ENCODE data around the gene DPEP2NB.

The DPEP2NB gene

DNA sequence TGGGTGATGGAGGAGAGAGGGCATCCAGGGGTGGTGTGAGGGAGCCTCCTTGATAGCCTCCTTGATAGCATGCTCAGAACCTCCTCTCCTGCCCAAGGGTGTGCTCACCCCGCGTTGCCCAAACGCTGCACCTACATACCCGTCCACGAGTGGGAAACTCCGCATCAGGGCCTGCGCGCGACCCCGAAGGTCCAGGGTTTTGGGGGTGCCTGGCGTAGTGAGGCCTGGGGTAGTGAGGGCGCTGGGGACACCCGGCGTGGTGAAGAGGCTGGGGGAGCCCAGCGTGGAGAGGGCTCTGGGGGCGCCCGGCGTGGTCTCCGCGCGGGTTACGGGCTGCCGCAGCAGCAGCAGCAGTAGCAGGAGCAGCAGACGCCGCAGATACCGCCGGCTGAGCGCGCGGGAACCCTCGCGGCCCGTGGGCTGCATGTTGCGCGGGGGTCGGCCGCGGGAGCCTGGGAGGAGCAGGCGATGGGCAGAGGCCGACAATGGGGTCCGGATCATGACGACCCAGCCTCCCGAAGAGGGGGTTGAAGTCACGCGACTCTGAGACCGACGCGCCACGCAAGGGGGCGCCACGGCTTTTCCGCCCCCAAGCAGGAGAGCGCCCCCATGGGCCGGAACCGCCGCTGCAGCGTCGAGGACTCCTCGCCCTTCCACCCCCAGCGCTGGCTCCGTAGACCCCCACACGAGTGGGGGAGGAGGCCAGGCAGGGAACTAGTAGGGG, 35.6 kb downstream of the DPEP2NB start, which contains the start of gene DPEP3:
DPEP3 (minus strand) TSS at position 545 of the 724 bp plus-strand sequence; CDS start at position 426, 119 bp downstream.
- Histone ChIP-seq H3K4me3 (ENCODE audit: low read depth, low read length) (no peak within 1 kb of the TSS), H3K9me3 (ENCODE audit: control insufficient read depth, insufficient read depth, low read depth, low read length) (no peaks in the 10 kb centered on the region), H3K27ac (ENCODE audit: extremely low read depth, low read depth, low read length) (no peak within 1 kb of the TSS), H3K36me3 (ENCODE audit: control insufficient read depth in 2 of 2, insufficient read depth in 1 of 2, low read length in 2 of 2) (no peaks in the 10 kb centered on the region), H3K4me1 (ENCODE audit: control insufficient read depth, insufficient read depth, low read length) (no peaks in the 10 kb centered on the region)
- POLR2A ChIA-PET: no interaction called here
- CTCF ChIA-PET: interaction anchor here (1.4 kb wide), 1 partner anchor 12 kb away, joined by 5 read pairs; no protein-coding TSS in a partner anchor
- TF ChIP-seq MEIS1 (CRISPR knock-in tag; IDR thresholded peaks at IDR 0.05; ENCODE audit: borderline replicate concordance) (no peak), ZNF211 (tag by site-specific recombination; IDR thresholded peaks at IDR 0.05; ENCODE audit: low read depth) (no peak), ZNF510 (tag by site-specific recombination; IDR thresholded peaks at IDR 0.05; ENCODE audit: insufficient replicate concordance) (no peak), HOXD13 (CRISPR knock-in tag; IDR thresholded peaks at IDR 0.05; ENCODE audit: borderline replicate concordance) (no peak), ZNF514 (tag by site-specific recombination; IDR thresholded peaks at IDR 0.05) (no peak)
- TF ChIP-seq, protein P1, sequence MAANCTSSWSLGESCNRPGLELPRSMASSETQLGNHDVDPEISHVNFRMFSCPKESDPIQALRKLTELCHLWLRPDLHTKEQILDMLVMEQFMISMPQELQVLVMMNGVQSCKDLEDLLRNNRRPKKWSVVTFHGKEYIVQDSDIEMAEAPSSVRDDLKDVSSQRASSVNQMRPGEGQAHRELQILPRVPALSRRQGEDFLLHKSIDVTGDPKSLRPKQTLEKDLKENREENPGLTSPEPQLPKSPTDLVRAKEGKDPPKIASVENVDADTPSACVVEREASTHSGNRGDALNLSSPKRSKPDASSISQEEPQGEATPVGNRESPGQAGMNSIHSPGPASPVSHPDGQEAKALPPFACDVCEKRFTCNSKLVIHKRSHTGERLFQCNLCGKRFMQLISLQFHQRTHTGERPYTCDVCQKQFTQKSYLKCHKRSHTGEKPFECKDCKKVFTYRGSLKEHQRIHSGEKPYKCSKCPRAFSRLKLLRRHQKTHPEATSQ (tag by site-specific recombination; IDR thresholded peaks at IDR 0.05): no peak
- TF ChIP-seq, protein P2, sequence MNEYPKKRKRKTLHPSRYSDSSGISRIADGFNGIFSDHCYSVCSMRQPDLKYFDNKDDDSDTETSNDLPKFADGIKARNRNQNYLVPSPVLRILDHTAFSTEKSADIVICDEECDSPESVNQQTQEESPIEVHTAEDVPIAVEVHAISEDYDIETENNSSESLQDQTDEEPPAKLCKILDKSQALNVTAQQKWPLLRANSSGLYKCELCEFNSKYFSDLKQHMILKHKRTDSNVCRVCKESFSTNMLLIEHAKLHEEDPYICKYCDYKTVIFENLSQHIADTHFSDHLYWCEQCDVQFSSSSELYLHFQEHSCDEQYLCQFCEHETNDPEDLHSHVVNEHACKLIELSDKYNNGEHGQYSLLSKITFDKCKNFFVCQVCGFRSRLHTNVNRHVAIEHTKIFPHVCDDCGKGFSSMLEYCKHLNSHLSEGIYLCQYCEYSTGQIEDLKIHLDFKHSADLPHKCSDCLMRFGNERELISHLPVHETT (tag by site-specific recombination; IDR thresholded peaks at IDR 0.05): no peak

DNA sequence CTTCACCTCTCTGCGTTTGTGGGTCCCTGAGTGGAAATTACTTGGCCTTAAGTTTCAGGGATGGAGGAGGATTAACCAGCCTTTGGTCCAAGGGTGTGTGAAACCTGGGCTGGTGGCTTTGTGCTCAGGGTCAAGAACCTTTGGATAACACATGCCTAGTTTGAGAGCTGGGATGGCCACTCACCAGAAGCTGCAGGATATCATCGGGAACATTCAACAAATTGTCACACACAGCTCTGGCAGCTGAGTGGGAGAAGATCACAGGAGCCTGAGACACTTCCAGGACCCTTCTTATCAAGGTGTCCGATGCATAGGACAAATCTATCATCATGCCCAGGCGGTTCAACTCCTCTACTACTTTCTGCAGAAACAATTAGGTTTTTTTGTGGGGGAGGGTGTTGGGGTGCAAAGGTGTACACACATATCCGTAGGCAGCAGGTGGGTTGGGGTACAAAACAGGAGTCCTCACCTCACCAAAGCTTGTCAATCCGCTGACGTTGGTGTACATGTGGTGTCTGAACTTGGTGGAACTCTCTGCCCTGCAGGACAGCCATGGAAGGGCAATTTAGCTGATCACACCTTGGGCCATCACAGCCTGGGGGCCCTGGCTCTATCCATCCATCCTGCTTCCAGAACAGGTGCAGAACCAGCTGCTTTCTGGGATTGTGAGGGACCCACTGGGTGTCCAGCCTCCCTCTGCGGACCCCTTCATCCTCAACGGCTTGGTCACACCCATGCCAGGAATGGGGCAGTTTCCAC, 38.1 kb downstream of the DPEP2NB start:
- ChIA-PET CTCF (interaction anchor here (0.7 kb wide), 1 partner anchor 86 kb away, joined by 3 read pairs; no protein-coding TSS in a partner anchor), POLR2A (interaction anchor here (0.6 kb wide), 2 partner anchors 21 to 443 kb away, joined by 5 to 6 read pairs; no protein-coding TSS in a partner anchor)
- Histone ChIP-seq H3K4me3 (ENCODE audit: low read depth, low read length) (no peak overlapping the region), H3K27ac (ENCODE audit: extremely low read depth, low read depth, low read length) (no peak overlapping the region), H3K9me3 (ENCODE audit: control insufficient read depth, insufficient read depth, low read depth, low read length) (no peaks in the 10 kb centered on the region), H3K4me1 (ENCODE audit: control insufficient read depth, insufficient read depth, low read length) (no peaks in the 10 kb centered on the region), H3K36me3 (ENCODE audit: control insufficient read depth in 2 of 2, insufficient read depth in 1 of 2, low read length in 2 of 2) (no peaks in the 10 kb centered on the region)
- no peak for TF ChIP-seq ZFP41 (tag by site-specific recombination; IDR thresholded peaks at IDR 0.05; ENCODE audit: borderline replicate concordance)
- no peak for TF ChIP-seq WT1 (tag by site-specific recombination; IDR thresholded peaks at IDR 0.05)
- TF ChIP-seq ZNF596 (tag by site-specific recombination; IDR thresholded peaks at IDR 0.05): no peak
- TF ChIP-seq ZNF776 (tag by site-specific recombination; IDR thresholded peaks at IDR 0.05; ENCODE audit: borderline replicate concordance): no peak

DNA sequence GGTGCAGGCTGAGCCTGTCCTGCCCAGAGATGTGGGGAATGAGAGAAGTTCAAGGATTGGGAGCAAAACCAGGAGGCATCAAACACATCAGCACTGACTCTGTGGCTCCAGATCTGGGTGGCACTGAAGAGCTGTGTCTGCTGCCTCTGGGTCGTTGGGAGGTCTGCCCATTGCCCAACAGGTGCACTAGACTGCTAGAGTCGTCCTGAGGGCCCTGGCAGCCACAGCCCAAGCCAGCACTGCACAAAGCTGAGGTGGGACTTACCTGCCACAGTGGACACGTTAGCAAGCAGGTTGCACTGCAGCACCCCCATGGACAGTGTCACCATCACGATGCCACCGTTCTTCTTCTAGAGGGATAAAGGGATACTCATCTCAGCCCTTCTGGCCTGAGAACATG, 38.7 kb downstream of the DPEP2NB start:
- H3K4me3 ChIP-seq (ENCODE audit: low read depth, low read length): no peak overlapping the region
- no peaks in the 10 kb centered on the region for H3K4me1 ChIP-seq (ENCODE audit: control insufficient read depth, insufficient read depth, low read length)
- POLR2A ChIA-PET: no interaction called here
- no peaks in the 10 kb centered on the region for H3K9me3 ChIP-seq (ENCODE audit: control insufficient read depth, insufficient read depth, low read depth, low read length)
- H3K27ac ChIP-seq (ENCODE audit: extremely low read depth, low read depth, low read length): no peak overlapping the region
- no peaks in the 10 kb centered on the region for H3K36me3 ChIP-seq (ENCODE audit: control insufficient read depth in 2 of 2, insufficient read depth in 1 of 2, low read length in 2 of 2)
- CTCF ChIA-PET: interaction anchor here (0.7 kb wide), 1 partner anchor 87 kb away, joined by 3 read pairs; no protein-coding TSS in a partner anchor
- TF ChIP-seq ZNF433 (tag by site-specific recombination; IDR thresholded peaks at IDR 0.05; ENCODE audit: low read depth): no peak
- no peak for TF ChIP-seq WT1 (tag by site-specific recombination; IDR thresholded peaks at IDR 0.05)
- no peak for TF ChIP-seq ZNF404 (tag by site-specific recombination; IDR thresholded peaks at IDR 0.05)
- no peak for TF ChIP-seq ZSCAN30 (tag by site-specific recombination; IDR thresholded peaks at IDR 0.05)
- TF ChIP-seq SCRT2 (tag by site-specific recombination; IDR thresholded peaks at IDR 0.05): no peak
- TF ChIP-seq, protein P3, sequence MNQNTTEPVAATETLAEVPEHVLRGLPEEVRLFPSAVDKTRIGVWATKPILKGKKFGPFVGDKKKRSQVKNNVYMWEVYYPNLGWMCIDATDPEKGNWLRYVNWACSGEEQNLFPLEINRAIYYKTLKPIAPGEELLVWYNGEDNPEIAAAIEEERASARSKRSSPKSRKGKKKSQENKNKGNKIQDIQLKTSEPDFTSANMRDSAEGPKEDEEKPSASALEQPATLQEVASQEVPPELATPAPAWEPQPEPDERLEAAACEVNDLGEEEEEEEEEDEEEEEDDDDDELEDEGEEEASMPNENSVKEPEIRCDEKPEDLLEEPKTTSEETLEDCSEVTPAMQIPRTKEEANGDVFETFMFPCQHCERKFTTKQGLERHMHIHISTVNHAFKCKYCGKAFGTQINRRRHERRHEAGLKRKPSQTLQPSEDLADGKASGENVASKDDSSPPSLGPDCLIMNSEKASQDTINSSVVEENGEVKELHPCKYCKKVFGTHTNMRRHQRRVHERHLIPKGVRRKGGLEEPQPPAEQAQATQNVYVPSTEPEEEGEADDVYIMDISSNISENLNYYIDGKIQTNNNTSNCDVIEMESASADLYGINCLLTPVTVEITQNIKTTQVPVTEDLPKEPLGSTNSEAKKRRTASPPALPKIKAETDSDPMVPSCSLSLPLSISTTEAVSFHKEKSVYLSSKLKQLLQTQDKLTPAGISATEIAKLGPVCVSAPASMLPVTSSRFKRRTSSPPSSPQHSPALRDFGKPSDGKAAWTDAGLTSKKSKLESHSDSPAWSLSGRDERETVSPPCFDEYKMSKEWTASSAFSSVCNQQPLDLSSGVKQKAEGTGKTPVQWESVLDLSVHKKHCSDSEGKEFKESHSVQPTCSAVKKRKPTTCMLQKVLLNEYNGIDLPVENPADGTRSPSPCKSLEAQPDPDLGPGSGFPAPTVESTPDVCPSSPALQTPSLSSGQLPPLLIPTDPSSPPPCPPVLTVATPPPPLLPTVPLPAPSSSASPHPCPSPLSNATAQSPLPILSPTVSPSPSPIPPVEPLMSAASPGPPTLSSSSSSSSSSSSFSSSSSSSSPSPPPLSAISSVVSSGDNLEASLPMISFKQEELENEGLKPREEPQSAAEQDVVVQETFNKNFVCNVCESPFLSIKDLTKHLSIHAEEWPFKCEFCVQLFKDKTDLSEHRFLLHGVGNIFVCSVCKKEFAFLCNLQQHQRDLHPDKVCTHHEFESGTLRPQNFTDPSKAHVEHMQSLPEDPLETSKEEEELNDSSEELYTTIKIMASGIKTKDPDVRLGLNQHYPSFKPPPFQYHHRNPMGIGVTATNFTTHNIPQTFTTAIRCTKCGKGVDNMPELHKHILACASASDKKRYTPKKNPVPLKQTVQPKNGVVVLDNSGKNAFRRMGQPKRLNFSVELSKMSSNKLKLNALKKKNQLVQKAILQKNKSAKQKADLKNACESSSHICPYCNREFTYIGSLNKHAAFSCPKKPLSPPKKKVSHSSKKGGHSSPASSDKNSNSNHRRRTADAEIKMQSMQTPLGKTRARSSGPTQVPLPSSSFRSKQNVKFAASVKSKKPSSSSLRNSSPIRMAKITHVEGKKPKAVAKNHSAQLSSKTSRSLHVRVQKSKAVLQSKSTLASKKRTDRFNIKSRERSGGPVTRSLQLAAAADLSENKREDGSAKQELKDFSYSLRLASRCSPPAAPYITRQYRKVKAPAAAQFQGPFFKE (tag by site-specific recombination; IDR thresholded peaks at IDR 0.05; ENCODE audit: borderline replicate concordance): no peak
- TF ChIP-seq, protein P4, sequence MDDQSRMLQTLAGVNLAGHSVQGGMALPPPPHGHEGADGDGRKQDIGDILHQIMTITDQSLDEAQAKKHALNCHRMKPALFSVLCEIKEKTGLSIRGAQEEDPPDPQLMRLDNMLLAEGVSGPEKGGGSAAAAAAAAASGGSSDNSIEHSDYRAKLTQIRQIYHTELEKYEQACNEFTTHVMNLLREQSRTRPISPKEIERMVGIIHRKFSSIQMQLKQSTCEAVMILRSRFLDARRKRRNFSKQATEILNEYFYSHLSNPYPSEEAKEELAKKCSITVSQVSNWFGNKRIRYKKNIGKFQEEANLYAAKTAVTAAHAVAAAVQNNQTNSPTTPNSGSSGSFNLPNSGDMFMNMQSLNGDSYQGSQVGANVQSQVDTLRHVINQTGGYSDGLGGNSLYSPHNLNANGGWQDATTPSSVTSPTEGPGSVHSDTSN (CRISPR knock-in tag; IDR thresholded peaks at IDR 0.05): no peak

Data from HEK293 (cell line).